GM12891 (cell line): ENCODE data around the gene COL5A2.

Source experiments
- DNase-seq: peaks from one replicate; pipeline ENCODE4 v3.0.0; 2011; ENCODE audit warnings: low spot score; ENCODE audit not compliant: insufficient read length
- FAIRE-seq: peaks from 2 replicates; lab custom pipeline; 2011; peaks lifted over from hg19 to GRCh38; lab: Jason Lieb, UNC
- PAX5 ChIP-seq: IDR thresholded peaks from 2 replicates; pipeline ENCODE4 v1.6.1; 2011; ENCODE audit warnings: low read length, moderate library complexity, mild to moderate bottlenecking; ENCODE audit not compliant: insufficient read depth, severe bottlenecking
- POLR2A ChIP-seq: IDR thresholded peaks from 2 replicates; pipeline ENCODE4 v1.6.1; 2011; ENCODE audit warnings: low read depth, low read length, control low read depth
- POLR2AphosphoS5 ChIP-seq: IDR thresholded peaks from 2 replicates; pipeline ENCODE4 v1.6.1; 2011; ENCODE audit warnings: low read depth, low read length, control low read depth
- POU2F2 ChIP-seq: IDR thresholded peaks from 2 replicates; pipeline ENCODE4 v1.6.1; 2011; ENCODE audit warnings: low read depth, mild to moderate bottlenecking, control low read depth, low read length, moderate library complexity
- SPI1 ChIP-seq: IDR thresholded peaks from 2 replicates; pipeline ENCODE4 v1.6.1; 2011; ENCODE audit warnings: low read depth, low read length, control low read depth
- TAF1 ChIP-seq: IDR thresholded peaks from 2 replicates; pipeline ENCODE4 v1.6.1; 2011; ENCODE audit warnings: low read depth, low read length, control low read depth

The COL5A2 gene

GRCh38 chr2:189165656-189166380 lies 13.7 kb downstream of the COL5A2 start:
- TF ChIP-seq SPI1, result no peak
- TF ChIP-seq POLR2A, result no peak
- TF ChIP-seq PAX5, result no peak
- TF ChIP-seq POU2F2, result no peak
- no peak for TF ChIP-seq TAF1
- TF ChIP-seq POLR2AphosphoS5, result no peak
- DNase-seq (no peak), FAIRE-seq (no peak)

- FAIRE-seq (no peak), DNase-seq (no peak)
- TF ChIP-seq TAF1, result no peak
- no peak for TF ChIP-seq POU2F2
- TF ChIP-seq SPI1, result no peak
- TF ChIP-seq PAX5, result no peak
- TF ChIP-seq POLR2AphosphoS5, result no peak
- TF ChIP-seq POLR2A, result no peak
These were observed 14.8 kb downstream of the COL5A2 start for GRCh38 chr2:189164746-189165145.

- FAIRE-seq, result no peak
- DNase-seq, result no peak
- no peak for TF ChIP-seq POU2F2
These were observed 15.7 kb downstream of the COL5A2 start for GRCh38 chr2:189163889-189164288.

GRCh38 chr2:189162566-189162965 lies 17.0 kb downstream of the COL5A2 start:
- FAIRE-seq (no peak), DNase-seq (no peak)
- no peak for TF ChIP-seq TAF1
- TF ChIP-seq POLR2A, result no peak
- TF ChIP-seq POU2F2, result no peak
- TF ChIP-seq PAX5, result no peak
- no peak for TF ChIP-seq POLR2AphosphoS5
- TF ChIP-seq SPI1, result no peak

- TF ChIP-seq POLR2A (no peak), SPI1 (peak; percentile 38; the same call in 1 of the 2 replicates), POLR2AphosphoS5 (no peak), POU2F2 (no peak), PAX5 (no peak)
- no peak for FAIRE-seq
- no peak for DNase-seq
These were observed 17.7 kb downstream of the COL5A2 start for GRCh38 chr2:189161894-189162293.

- DNase-seq (no peak), FAIRE-seq (no peak)
- TF ChIP-seq TAF1, result no peak
- no peak for TF ChIP-seq SPI1
- no peak for TF ChIP-seq POU2F2
- TF ChIP-seq PAX5, result no peak
- no peak for TF ChIP-seq POLR2AphosphoS5
- TF ChIP-seq POLR2A, result no peak
These were observed 19.8 kb downstream of the COL5A2 start for GRCh38 chr2:189159717-189160116.

GRCh38 chr2:189159273-189159672 lies 20.3 kb downstream of the COL5A2 start:
- no peak for FAIRE-seq
- no peak for DNase-seq
- TF ChIP-seq SPI1, result no peak
- no peak for TF ChIP-seq POU2F2
- no peak for TF ChIP-seq TAF1
- no peak for TF ChIP-seq POLR2A
- no peak for TF ChIP-seq PAX5
- TF ChIP-seq POLR2AphosphoS5, result no peak

GRCh38 chr2:189157939-189158338 lies 21.6 kb downstream of the COL5A2 start:
- FAIRE-seq (no peak), DNase-seq (no peak)
- TF ChIP-seq TAF1 (no peak), POU2F2 (no peak), POLR2AphosphoS5 (no peak), POLR2A (no peak), SPI1 (no peak), PAX5 (no peak)

- DNase-seq (no peak), FAIRE-seq (no peak)
- no peak for TF ChIP-seq POLR2A
- no peak for TF ChIP-seq POU2F2
- no peak for TF ChIP-seq SPI1
- no peak for TF ChIP-seq TAF1
- no peak for TF ChIP-seq PAX5
- TF ChIP-seq POLR2AphosphoS5, result no peak
These were observed 22.1 kb downstream of the COL5A2 start for GRCh38 chr2:189157456-189157855.

- no peak for TF ChIP-seq TAF1
- TF ChIP-seq POU2F2, result no peak
- no peak for TF ChIP-seq PAX5
- no peak for TF ChIP-seq POLR2A
- TF ChIP-seq SPI1, result no peak
- TF ChIP-seq POLR2AphosphoS5, result no peak
- FAIRE-seq (no peak), DNase-seq (no peak)
These were observed 23.8 kb downstream of the COL5A2 start for GRCh38 chr2:189155795-189156194.
